T follicular helper cell (primary cell): ENCODE results near the gene REC114.
"Not testable (repeated sequence)": the region's sequence is repeated elsewhere in the genome, so short reads cannot be mapped to it uniquely, and the experiment has no call there.

Source experiments
- DNase-seq: peaks from one replicate; pipeline ENCODE4 v3.0.0-alpha.2; 2020; ENCODE audit warnings: low read depth

Gene REC114

DNA sequence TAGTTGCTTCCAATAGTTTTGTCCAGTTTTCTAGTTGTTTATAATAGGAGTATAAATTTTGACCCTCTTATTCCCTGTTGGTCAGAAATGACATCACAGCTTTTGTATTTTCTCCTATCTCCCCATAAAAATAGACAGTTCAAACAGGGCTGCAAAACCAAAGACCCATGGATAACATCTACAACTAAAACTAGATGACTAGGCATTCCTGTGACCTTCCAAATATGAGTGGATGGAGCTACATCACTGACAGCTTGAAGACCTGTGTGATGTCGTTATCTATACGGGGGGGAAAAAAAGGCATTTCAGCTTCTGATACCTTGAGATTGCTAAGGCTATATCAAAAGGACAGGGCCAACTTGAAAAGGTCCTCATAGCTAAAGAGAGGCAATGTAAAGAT, 84.6 kb downstream of the REC114 start:
- no peak for DNase-seq

DNA sequence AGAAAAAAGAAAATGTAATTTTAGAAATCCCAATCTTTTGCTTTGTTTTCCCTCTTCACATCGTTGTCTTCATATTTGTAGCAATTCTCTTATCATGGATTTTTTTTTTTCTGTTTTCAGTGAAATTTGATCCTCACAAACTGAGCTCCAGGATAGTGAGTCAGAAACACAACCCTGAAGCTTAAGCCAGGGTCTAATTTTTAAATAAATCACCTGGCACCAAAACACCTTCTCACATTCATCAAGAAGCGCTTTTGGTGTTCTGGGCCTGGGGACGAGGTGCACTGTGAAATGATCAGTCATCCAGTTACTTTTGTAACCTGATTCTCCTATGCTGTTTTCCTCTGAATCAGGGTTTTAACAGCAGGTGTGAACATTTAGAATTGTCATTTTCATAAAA, 87.7 kb downstream of the REC114 start:
- no peak for DNase-seq

DNA sequence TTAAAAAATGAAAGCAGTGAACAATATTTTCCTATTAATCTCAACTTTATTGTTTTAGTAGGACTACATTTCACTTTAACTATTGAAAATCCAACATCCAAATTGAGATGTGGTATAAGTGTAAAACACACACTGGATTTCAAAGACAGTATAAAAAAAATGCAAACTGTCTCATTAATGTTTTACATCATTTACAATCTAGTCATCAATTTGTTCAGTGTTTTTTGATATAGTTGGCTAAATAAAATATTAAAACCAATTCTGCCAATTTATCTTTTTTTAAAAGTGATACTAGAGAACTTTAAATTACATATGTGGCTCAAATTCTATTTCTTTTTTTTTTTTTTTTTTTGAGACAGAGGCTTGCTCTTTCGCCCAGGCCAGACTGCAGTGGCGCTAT, 95.2 kb downstream of the REC114 start:
- DNase-seq = no peak

DNA sequence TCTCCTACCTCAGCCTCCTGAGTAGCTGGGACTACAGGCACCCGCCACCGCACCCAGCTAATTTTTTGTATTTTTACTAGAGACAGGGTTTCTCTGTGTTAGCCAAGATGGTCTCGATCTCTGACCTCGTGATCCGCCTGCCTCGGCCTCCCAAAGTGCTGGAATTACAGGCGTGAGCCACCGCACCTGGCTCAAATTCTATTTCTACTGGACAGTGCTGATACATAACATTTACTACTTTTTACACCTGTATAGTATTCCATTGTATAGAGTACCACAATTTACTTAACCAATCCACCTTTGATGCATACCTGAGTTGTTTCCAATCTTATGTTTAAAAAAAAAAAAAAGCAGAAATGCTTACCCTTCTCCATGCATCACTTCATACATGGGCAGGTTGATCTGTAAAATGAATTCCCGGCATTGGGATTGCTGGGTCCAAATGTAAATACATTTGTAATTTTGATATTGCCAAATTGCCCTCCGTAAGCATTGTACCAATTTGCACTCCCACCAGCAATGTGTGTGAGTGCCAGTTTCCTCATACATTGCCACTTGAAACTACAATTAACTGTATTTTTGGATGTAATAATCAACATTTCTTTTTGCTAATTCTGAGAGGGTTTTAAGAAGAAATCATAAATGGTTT, 95.7 kb downstream of the REC114 start:
- DNase-seq = no peak

DNA sequence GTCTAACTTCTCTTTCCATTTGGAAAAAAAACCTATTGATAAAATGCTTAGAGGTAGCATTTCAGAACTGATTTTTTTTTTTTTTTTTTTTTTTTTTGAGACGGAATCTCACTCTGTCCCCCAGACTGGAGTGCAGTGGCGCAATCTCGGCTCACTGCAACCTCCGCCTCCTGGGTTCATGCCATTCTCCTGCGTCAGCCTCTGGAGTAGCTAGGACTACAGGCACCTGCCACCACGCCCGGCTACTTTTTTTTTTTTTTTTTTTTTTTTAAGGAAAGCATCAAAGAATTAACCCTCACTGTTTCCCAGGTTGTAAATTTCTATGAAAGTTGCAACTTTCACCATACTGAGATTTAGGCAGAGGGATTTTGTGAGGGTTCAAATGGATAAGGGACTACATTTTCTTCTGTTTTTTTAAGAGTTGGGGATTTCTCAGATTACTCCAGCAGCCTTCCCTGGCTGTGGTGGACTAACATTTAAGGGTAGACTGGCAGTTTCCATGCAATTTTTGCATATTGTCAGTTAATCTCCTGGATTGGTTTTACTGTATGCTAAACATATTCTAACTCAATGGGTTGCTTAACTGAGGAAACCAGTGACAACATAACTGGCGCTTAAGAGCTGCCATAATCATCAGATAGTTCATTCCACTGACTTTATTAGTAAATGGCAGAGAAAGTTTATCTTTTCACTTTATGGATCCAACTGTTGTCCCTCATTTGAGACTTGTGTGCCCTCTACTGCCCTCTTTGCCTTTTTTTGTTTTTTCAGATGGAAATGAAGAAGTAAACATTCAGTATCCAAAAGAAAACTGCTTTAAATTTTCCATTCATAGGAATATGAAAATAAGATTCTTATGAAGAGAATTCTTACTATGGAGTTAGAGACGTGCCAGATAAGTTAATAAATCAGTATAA, 96.5 kb downstream of the REC114 start:
- DNase-seq = no peak

DNA sequence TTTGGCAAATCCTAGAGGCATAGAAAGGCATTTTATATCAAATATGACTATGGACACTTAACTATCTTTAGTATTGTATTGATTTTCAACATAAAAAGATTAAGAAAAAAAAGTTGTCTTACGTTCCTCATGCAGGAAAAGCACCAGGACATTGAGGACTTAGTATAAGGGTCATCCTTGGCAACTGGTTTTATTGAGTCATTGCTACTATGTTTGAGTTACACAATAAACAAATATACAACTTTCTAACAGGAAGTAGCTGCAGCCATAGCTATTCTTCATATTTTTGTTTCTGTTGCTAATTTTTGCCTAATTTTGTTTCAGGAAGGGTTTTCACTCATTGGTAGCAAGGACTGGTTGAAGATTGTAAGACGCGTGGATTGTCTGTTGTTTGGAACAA, 97.2 kb downstream of the REC114 start:
- DNase-seq = no peak

DNA sequence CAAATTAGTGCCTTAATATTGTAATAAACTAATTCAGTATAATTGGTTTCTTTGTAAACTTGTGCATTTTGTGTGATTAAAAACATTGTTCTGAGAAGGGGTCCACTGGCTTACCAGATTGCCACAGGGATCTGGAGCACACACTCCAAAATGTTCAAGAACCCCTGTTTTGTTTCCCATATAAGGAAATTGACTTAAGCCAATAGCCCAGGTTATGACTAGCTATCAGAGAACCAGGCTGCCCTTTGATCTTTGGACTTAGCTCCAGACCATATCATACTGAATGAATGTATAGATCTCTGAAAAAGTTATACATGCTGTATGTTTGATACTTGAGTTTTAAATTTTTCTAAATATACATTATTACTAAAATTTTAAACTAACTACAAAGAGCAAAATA, 98.5 kb downstream of the REC114 start:
- DNase-seq = no peak

DNA sequence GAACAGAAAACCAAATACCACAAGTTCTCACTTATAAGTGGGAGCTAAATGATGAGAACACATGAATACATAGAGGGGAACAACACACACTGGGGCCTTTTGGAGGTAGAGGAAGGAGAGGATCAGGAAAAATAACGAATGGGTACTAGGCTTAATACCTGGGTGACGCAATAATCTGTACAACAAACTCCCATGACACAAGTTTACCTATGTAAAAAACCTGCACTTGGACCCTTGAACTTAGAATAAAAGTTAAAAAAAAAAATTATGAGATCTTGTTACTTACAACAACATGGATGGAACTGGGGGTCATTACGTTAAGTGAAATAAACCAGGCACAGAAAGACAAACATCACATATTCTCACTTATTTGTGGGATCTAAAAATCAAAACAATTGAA, 106.0 kb downstream of the REC114 start:
- not testable (repeated sequence) for DNase-seq

DNA sequence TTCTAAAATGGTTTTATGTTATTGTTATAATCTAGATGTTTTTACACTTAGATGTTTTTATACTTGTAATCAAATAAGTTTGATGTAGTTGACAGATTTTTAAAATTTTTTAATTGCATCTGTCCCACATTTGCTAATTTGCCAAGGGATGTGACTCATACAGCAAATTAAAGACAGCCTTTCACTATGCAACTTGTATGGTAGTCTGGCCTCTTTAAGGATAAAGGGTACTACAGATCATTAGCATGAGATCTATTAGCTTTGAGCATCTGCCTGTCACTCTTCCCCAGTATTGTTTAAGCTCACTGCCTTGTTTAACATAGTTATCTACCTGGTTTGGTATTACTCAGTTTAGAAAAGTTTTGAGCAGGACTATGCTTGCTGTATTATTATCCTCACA, 107.2 kb downstream of the REC114 start:
- DNase-seq = no peak

DNA sequence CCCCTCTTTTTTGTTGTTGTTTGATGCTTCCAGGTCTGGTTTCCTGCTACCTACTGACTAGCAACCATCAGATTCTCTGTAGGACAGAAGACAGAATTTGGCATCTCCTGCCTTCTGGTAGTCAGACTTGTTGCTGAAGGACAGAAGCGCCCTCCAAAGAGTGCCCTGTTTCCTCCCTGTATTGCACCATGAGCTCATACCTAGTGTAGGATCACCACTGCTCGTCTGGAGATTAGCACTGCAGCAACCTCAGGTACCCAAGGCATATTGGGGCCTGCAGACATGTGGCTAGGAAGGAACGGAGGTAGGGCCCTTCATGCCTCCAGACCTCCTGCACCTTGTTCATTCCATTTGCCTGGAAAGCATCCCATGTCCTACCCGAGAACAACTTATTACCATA, 112.1 kb downstream of the REC114 start:
- DNase-seq = no peak

DNA sequence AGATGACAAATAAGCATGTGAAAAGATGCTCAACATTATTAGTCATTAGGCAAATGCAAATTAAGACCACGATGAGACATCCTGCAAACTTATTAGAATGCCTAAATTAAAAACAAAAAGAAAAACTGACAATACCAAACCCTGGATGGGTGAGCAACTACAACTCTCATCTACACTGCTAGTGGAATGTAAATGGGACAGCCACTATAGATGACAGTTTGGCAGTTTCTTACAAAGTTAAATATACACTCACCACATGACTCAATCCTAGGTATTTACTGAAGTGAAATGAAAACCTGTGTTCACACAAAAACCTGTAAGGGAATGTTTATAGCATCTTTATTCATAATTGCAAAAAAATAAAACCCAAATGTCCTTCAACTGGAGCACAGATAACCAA, 115.6 kb downstream of the REC114 start:
- no peak for DNase-seq

DNA sequence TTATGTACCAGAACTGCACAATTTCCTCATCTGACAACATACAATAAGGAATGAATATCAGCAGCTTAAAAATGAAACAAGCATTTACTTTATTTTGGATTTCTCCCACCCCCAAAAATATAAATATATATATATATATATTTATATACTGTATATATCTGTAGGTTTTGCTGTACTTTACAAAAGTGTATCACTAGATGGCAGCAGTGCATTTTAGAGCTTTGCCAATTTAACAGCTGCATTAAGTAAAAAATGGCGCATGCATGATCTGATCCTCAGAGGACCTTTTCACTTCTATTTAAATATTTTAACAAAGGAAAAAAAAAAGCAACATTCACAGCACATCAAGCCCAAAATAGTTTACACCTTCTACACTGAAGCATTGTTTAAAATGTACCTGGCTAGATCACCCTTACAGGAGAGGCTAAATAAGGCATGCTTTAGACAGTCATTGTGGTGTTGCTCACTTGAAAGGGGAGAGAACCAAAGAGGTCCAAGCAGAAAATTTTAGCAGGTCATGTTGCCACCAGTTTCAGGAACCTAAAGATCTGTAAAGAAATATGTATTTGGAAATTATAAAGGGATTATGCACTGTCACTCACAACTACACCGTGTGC, 117.6 kb downstream of the REC114 start:
- DNase-seq = no peak

DNA sequence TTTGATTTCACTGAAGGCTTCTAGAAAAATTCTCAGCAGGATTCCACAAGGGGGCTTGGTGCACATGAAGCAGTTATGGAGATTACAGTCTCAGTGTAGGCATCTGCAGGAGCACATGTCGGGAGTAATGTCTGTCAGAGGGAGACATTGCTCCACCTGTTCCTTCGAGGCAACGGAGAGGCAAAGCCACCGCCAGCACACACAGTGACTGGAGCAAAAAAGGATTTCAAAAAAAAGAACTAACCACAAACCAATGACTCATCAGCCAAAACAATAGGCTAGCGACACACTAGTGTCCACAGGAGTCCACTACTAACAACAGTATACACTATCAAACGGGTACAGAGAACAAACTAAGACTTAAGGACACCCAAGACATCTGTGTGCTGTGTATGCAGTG, 121.3 kb downstream of the REC114 start:
- no peak for DNase-seq

DNA sequence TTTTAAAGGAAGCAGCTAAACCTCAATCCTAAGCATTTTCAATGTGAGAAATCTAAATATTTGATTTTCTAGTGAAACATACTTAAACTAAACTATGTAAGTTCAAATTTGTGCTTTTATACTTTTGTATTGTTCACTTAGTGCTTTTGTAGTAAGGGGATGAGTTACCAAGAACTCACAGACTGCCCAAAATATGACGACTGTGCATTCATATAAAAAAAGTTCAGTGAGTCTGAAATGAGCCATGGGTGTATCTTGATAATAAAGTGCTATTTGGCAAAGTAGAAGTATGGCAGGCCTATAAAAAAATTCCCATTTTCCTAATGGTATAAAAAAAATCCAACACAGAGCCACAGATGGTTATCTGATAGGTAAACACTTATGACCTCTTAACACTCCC, 124.1 kb downstream of the REC114 start:
- no peak for DNase-seq

DNA sequence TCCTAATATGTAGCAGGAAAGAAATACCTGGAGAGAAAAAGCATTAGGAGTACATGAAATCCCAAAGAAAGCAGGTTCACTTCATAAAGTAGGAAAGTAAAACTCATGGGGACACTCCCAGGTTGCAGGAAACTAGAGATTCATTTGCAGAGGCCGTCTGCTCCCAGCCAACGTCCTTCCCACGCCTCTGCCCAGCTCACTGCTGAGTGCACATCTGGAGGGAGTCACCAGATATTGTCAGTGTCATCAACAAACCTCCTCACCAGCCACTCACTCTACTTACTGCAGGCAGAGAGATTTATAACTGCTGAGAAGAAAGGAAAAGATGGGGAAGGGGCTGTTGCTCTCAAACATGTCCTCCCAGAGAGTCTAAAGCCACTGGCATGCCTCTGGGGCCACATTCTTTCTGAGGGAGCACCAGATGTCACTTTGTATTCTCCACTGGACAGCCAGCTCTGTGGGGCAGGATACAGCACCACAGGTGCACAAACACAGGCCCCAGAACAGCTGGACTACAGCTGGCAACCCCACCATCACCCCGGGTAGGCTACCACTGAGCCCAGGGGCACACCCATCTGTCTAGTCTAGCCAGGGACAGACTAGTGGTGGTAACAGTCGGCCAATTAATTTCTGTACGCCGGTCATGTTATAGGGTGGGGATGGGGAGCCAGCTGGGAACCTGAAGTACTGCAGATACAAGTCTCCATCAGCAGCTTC, 125.8 kb downstream of the REC114 start:
- no peak for DNase-seq

DNA sequence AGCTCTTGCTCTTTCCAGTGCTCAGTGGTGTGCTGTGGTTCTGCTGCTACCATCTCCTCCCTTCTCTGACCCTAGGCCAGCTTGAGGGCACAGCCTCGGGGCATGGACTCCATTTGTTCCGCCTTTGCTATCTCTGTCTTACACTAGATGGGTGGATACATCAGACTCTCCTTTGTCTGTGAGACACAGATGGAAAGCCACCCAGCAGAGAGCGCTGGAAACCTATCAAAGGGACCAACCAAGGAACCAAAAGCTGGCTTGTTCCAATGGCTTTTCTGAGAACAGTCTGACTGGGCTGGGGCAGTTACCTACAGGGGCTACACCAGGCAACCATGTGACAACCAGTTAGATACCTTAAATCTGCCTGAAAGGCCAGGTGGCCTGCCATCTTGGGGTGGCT, 126.4 kb downstream of the REC114 start:
- DNase-seq = no peak

DNA sequence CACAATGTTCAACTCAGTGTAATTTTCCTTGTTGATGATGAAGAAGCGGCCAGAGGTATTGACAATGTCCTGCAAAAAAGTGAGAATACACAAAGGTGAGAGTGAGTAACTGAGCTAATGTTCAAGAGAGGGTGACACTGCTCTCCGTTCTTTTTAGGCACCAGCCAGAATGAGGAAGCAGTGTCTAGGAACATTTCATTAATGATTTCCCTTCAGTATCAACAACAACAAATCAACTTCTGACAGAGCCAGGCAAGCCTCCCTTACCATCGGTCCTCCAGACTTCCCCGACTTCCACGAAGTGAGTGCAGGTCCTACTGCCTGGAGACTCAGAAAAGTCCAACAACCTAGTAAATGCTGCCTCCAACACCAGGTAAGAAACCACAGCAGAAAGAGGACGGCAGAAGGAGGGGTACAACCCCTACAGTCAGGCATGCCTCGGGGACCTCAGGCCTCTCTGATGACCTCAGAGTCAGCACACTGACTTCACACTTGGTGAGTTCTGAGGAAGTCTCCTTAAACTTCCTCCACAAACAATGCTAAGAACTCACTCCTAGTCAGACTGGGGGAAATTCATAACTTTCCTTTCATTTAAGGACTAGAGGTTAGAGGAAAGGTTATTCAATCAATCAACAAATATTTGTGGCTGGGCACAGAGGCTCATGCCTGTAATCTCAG, 127.5 kb downstream of the REC114 start:
- DNase-seq = no peak

DNA sequence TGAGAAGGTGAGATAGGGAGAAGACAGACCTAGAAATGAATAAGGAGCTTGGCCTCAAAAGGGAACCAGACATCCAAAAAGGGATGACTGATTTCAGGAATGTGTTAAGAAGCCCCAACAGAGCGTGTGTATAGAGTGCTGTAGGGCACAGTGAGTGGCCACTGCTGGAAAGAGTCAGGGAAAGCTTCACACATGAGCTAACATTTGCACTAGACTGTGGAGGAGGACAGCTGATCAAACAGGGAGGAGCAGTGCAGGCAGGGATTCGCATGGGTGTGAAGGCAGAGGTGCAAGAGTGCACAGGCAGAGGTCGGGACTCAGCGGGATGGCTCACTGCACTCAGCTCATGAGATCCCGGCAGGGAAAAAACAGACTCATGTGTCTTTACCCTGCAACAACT, 128.4 kb downstream of the REC114 start:
- DNase-seq = no peak

DNA sequence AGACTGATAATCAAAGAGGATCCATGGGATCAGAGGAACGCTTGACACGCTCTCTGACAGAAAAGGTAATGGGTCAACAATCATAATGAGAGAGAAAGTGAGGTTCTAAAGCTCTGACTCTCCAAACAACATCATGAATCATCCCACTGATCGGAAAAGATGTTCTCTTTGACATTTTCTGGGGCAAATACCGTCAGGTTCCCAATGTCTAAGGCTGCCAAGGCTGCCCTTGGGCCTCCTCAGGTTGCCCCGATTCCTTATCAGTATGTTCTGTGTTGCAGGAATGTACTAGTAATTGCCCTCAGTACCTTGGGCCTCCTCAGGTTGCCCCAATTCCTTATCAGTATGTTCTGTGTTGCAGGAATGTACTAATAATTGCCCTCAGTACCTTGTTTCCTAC, 129.3 kb downstream of the REC114 start:
- no peak for DNase-seq

DNA sequence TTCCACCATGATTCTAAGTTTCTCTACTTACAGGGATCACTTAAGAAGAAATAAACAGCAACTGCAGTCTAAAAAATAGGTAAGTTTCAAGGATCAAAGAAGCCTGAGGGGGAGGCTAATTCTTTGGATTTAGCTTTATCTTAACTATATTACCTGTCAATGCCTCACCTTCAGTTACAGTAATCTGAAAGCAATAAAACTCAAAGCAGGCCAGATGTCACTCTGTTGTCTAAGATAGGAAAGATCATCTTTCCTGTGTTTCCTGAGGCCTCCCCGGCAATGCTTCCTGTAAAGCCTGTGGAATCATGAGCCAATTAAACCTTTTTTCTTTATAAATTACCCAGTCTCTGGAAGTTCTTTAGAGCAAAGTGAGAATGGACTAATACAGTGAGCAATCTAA, 130.1 kb downstream of the REC114 start:
- DNase-seq = no peak

DNA sequence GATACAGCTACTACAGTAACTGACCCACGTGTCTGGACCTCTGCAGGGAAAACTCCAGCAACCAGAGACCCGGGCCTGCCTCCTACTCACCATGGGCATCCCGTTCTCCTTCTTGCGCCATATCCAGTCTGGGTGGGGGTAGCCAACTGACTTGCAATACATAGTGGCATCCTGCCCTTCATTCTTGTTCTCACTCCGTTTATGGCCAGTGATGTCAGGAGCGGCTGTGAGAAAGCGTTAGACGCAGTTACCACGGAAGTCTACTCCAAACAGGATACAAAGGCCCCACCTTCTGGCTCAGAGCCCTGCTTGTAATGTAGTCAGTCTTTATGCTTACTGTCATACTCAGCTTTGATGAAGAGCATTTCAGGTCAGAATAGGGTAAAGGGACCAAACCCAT, 130.6 kb downstream of the REC114 start:
- no peak for DNase-seq
